HCT116 (cell line): ENCODE data around the gene KRTAP4-4.

Experiments used
- CTCF ChIP-seq, 3 experiments: fragments of 200-600 bp in 1 of 3; sonication (generic) in 1 of 3; IDR thresholded peaks in 2 of 3; conservative IDR thresholded peaks in 1 of 3; 2 replicates each; pipeline ENCODE4 v1.5.1; 2012 to 2017; ENCODE audit warnings: low read depth in 2 of 3, low read length in 2 of 3, antibody characterized with exemption in 1 of 3, borderline replicate concordance in 1 of 3, control low read depth in 1 of 3, mild to moderate bottlenecking in 1 of 3, mixed read lengths in 1 of 3, mixed run types in 1 of 3, moderate library complexity in 1 of 3; ENCODE audit not compliant: insufficient read depth in 1 of 3
- POLR2A ChIP-seq: IDR thresholded peaks from 2 replicates; pipeline ENCODE4 v1.7.0; 2011; ENCODE audit warnings: borderline replicate concordance; ENCODE audit not compliant: insufficient read depth, insufficient read length; ENCODE audit errors: extremely low read depth
- ZNF274 ChIP-seq: fragments of 200-500 bp; sonication (Bioruptor generic); IDR thresholded peaks from 2 replicates; pipeline ENCODE4 v1.6.1; 2014; ENCODE audit warnings: mild to moderate bottlenecking, low read depth, low read length, inconsistent platforms

DNA sequence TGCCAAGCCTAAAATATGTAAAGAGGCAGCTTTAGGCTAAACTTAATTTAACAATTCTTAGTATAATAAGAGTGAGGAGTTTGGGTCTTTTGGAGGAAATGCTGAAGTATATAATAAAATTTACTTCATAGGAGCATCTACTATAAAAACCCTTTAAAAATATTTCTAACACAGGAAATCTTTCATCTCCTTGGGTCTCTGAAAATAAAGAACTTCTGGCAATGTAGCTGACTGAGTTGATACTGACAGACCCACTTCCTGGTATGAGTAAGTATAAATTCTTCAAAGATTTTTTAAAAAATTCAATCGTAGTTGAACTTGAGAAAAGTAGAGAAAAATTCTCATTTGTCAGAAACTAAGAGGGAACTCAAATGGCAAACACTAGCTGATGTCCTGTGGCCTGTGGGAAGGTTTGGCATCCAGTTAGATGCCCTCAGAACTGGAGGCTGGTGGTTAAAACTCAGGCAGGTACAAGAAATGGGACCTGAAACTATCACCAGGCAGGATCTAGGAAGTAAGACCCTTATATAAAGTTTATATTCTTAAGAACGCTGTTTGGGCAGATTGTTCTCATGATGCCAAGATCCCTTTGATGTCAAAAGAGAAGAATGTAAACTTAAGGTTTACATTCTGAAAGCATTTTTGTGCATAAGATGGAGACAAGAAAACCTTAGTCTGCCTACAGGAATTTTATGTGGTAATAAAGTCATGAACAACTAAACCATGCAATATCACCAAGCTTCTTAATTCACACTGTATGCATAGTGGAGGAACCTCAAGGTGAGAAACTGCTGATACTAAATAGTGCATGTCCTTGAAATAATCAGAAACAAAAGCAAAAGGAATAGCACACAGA is 26.4 kb downstream of the KRTAP4-4 start:
- no peak for TF ChIP-seq ZNF274
- no peak for TF ChIP-seq CTCF (IDR thresholded peaks at IDR 0.05 in 2 of 3, conservative IDR thresholded peaks at IDR 0.05 in 1 of 3; ENCODE audit: borderline replicate concordance in 1 of 3, insufficient read depth in 1 of 3, low read depth in 2 of 3, low read length in 2 of 3)
- TF ChIP-seq POLR2A = no peak
